ENCODE data around the gene PSMA5. TPM values are rescaled to one million over a fixed set of nuclear protein-coding genes. Genes with fewer than 3 reads are reported as not detected.

Gene PSMA5
- total RNA-seq, 1 experiment from 2014 or later: 169 TPM

- TF ChIP-seq TCF7L2 (IDR thresholded peaks at IDR 0.05; ENCODE audit: borderline replicate concordance, extremely low read depth, insufficient read depth, insufficient read length): no peak
- no peak for TF ChIP-seq EZH2 (IDR thresholded peaks at IDR 0.05)
- TF ChIP-seq POLR2AphosphoS5 (IDR thresholded peaks at IDR 0.05; ENCODE audit: low read depth, low read length): no peak
- no peak for TF ChIP-seq SRF (IDR thresholded peaks at IDR 0.05; ENCODE audit: low read depth)
- no peak for TF ChIP-seq CBX3 (IDR thresholded peaks at IDR 0.05; ENCODE audit: low read depth)
- no peak for TF ChIP-seq EZH2phosphoT487 (IDR thresholded peaks at IDR 0.05; ENCODE audit: borderline replicate concordance)
- TF ChIP-seq JUND (IDR thresholded peaks at IDR 0.05): no peak
- TF ChIP-seq ATF3 (IDR thresholded peaks at IDR 0.05): no peak
- TF ChIP-seq ZFX (IDR thresholded peaks at IDR 0.05): no peak
Measured at GRCh38 chr1:109392788-109393616, 33.2 kb downstream of the PSMA5 start (continued).

DNA sequence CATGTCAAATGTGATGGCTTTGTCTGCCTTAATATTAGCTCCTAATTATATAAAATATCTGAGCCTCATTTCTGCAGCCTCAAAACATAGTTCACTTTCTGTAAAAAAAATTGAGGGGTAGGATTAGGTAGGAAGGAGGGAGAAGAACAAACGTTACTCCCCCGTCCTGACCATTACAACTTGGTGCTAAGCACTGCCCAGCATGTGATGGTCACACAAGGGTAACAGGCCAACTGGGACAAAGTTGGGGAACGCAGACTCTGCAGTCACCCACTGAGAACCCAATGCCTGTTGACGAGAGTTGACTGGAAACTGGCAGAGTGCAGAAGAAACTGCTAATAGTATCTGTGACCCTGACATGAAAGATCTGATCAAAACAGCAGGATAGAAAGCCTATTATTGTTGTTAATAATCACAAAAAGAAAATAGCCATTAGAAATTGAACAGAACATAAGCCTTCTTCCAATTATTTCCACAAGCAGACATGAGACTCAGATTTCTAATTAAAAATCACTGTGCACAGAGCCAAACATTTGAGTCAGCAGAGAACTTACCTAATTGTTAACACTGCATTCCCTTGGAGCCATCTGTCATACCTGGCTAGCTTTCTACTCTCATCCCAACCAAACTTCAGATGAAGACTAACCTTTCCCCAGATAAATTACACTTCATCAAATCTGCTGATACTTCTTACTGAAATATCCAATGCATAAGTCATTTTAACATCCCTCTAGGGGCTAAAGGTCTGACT is 34.0 kb downstream of the PSMA5 start:
- TF ChIP-seq POLR2A (IDR thresholded peaks at IDR 0.05; ENCODE audit: borderline replicate concordance, extremely low read depth, insufficient read depth, insufficient read length): no peak
- TF ChIP-seq ATF3 (IDR thresholded peaks at IDR 0.05): no peak
- no peak for TF ChIP-seq FOSL1 (IDR thresholded peaks at IDR 0.05; ENCODE audit: low read depth)
- TF ChIP-seq EZH2phosphoT487 (IDR thresholded peaks at IDR 0.05; ENCODE audit: borderline replicate concordance): no peak
- TF ChIP-seq EGR1 (IDR thresholded peaks at IDR 0.05; ENCODE audit: low read depth): no peak
- TF ChIP-seq TCF7L2 (IDR thresholded peaks at IDR 0.05; ENCODE audit: borderline replicate concordance, extremely low read depth, insufficient read depth, insufficient read length): no peak
- no peak overlapping the region for H3K9ac ChIP-seq (ENCODE audit: low read length)
- H3K27me3 ChIP-seq (ENCODE audit: insufficient read depth, low read length): no peaks in the 10 kb centered on the region; the same call in 1 of the 2 replicates
- intact Hi-C loops (cut with micrococcal nuclease): no loop called here
- no peak overlapping the region for H2AFZ ChIP-seq (ENCODE audit: low read depth, low read length, poor library complexity, severe bottlenecking)
- peaks cover 4 to 7% of the 10 kb centered on the region in 2 experiments; a peak in 2 of 4 replicates for H3K4me1 ChIP-seq (ENCODE audit: control insufficient read depth in 1 of 2, insufficient read depth in 2 of 2, low read length in 2 of 2)
- no peaks in the 10 kb centered on the region for H3K9me3 ChIP-seq (ENCODE audit: control insufficient read depth in 1 of 2, insufficient read depth in 1 of 2, low read depth in 1 of 2, low read length in 2 of 2)
- H3K79me2 ChIP-seq (ENCODE audit: insufficient read depth, low read length): no peaks in the 10 kb centered on the region
- POLR2A ChIA-PET: no interaction called here
- H3K27ac ChIP-seq (ENCODE audit: low read depth, low read length): no peak overlapping the region
- H4K20me1 ChIP-seq (ENCODE audit: insufficient read depth): no peaks in the 10 kb centered on the region
- BruUV-seq (replicated peaks): no TSS peak
- DNase-seq (ENCODE audit: low read depth, low spot score) (no peak), ATAC-seq (no peak)
- H3K9me2 ChIP-seq (ENCODE audit: insufficient read depth): no peaks in the 10 kb centered on the region
- CTCF ChIA-PET: interaction anchor here (1.2 kb wide), 1 partner anchor 10 kb away, joined by 3 read pairs; no protein-coding TSS in a partner anchor
- H3K4me3 ChIP-seq (replicated peaks in 1 of 2; ENCODE audit: low read depth in 1 of 2, low read length in 2 of 2): no peak overlapping the region
- RAD21 ChIA-PET (ENCODE audit: low non-redundant PET in 1 of 2, low total read pairs in 2 of 2, uncharacterized antibody in 2 of 2, unreplicated experiment in 2 of 2): no interaction called here
- no peak overlapping the region for H3K4me2 ChIP-seq (ENCODE audit: low read length)
- no peaks in the 10 kb centered on the region for H3K36me3 ChIP-seq (ENCODE audit: control insufficient read depth in 1 of 2, insufficient read depth in 2 of 2, low read length in 2 of 2)

All from HCT116 (cell line).